Measurements from ENCODE around the gene CAMSAP1.
"Not testable (repeated sequence)": the region's sequence is repeated elsewhere in the genome, so short reads cannot be mapped to it uniquely, and the experiment has no call there.

DNA sequence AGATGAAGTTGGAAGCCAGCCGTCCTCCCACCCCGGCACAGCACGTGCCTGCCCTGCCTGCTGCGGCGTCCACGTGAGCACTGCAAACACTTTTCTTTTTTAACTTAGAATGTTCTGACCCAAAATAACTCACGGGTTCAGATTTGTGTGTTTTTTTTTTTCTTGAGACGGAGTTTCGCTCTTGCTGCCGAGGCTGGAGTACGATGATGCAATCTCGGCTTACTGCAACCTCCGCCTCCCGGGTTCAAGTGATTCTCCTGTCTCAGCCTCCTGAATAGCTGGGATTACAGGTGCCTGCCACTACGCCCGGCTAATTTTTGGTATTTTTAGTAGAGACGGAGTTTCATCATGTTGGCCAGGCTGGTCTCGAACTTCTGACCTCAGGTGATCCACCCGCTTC is 39.8 kb upstream of the CAMSAP1 start:
- TF ChIP-seq, protein P1, sequence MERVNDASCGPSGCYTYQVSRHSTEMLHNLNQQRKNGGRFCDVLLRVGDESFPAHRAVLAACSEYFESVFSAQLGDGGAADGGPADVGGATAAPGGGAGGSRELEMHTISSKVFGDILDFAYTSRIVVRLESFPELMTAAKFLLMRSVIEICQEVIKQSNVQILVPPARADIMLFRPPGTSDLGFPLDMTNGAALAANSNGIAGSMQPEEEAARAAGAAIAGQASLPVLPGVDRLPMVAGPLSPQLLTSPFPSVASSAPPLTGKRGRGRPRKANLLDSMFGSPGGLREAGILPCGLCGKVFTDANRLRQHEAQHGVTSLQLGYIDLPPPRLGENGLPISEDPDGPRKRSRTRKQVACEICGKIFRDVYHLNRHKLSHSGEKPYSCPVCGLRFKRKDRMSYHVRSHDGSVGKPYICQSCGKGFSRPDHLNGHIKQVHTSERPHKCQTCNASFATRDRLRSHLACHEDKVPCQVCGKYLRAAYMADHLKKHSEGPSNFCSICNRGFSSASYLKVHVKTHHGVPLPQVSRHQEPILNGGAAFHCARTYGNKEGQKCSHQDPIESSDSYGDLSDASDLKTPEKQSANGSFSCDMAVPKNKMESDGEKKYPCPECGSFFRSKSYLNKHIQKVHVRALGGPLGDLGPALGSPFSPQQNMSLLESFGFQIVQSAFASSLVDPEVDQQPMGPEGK (CRISPR knock-in tag; IDR thresholded peaks at IDR 0.05; ENCODE audit: borderline replicate concordance): not testable (repeated sequence)
- not testable (repeated sequence) for TF ChIP-seq ZFP3 (CRISPR knock-in tag; IDR thresholded peaks at IDR 0.05); RARB (CRISPR knock-in tag; IDR thresholded peaks at IDR 0.05); ZNF565 (CRISPR knock-in tag; conservative IDR thresholded peaks at IDR 0.05; ENCODE audit: low read depth); ISL1 (CRISPR knock-in tag; IDR thresholded peaks at IDR 0.05); GLIS3 (CRISPR knock-in tag; IDR thresholded peaks at IDR 0.05); ZFP30 (CRISPR knock-in tag; IDR thresholded peaks at IDR 0.05); PPARA (CRISPR knock-in tag; IDR thresholded peaks at IDR 0.05; ENCODE audit: borderline replicate concordance); ZC3H10 (CRISPR knock-in tag; IDR thresholded peaks at IDR 0.05); ARNTL (CRISPR knock-in tag; IDR thresholded peaks at IDR 0.05; ENCODE audit: borderline replicate concordance, low read depth)
- TF ChIP-seq, protein P2, sequence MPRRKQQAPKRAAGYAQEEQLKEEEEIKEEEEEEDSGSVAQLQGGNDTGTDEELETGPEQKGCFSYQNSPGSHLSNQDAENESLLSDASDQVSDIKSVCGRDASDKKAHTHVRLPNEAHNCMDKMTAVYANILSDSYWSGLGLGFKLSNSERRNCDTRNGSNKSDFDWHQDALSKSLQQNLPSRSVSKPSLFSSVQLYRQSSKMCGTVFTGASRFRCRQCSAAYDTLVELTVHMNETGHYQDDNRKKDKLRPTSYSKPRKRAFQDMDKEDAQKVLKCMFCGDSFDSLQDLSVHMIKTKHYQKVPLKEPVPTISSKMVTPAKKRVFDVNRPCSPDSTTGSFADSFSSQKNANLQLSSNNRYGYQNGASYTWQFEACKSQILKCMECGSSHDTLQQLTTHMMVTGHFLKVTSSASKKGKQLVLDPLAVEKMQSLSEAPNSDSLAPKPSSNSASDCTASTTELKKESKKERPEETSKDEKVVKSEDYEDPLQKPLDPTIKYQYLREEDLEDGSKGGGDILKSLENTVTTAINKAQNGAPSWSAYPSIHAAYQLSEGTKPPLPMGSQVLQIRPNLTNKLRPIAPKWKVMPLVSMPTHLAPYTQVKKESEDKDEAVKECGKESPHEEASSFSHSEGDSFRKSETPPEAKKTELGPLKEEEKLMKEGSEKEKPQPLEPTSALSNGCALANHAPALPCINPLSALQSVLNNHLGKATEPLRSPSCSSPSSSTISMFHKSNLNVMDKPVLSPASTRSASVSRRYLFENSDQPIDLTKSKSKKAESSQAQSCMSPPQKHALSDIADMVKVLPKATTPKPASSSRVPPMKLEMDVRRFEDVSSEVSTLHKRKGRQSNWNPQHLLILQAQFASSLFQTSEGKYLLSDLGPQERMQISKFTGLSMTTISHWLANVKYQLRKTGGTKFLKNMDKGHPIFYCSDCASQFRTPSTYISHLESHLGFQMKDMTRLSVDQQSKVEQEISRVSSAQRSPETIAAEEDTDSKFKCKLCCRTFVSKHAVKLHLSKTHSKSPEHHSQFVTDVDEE (CRISPR knock-in tag; IDR thresholded peaks at IDR 0.05): not testable (repeated sequence)
- TF ChIP-seq, protein P3, sequence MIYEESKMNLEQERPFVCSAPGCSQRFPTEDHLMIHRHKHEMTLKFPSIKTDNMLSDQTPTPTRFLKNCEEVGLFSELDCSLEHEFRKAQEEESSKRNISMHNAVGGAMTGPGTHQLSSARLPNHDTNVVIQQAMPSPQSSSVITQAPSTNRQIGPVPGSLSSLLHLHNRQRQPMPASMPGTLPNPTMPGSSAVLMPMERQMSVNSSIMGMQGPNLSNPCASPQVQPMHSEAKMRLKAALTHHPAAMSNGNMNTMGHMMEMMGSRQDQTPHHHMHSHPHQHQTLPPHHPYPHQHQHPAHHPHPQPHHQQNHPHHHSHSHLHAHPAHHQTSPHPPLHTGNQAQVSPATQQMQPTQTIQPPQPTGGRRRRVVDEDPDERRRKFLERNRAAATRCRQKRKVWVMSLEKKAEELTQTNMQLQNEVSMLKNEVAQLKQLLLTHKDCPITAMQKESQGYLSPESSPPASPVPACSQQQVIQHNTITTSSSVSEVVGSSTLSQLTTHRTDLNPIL (CRISPR knock-in tag; IDR thresholded peaks at IDR 0.05; ENCODE audit: low read depth): not testable (repeated sequence)

Measured in SK-N-SH treated with all-trans-retinoic acid at 6 μM for 48 hours (cell line).